ENCODE measurements around the gene EXOC3L4.

EXOC3L4 gene

GRCh38 chr14:103070971-103071542, 23.5 kb upstream of the EXOC3L4 start:
- DNase-seq (ENCODE audit: low spot score), result no peak

DNA sequence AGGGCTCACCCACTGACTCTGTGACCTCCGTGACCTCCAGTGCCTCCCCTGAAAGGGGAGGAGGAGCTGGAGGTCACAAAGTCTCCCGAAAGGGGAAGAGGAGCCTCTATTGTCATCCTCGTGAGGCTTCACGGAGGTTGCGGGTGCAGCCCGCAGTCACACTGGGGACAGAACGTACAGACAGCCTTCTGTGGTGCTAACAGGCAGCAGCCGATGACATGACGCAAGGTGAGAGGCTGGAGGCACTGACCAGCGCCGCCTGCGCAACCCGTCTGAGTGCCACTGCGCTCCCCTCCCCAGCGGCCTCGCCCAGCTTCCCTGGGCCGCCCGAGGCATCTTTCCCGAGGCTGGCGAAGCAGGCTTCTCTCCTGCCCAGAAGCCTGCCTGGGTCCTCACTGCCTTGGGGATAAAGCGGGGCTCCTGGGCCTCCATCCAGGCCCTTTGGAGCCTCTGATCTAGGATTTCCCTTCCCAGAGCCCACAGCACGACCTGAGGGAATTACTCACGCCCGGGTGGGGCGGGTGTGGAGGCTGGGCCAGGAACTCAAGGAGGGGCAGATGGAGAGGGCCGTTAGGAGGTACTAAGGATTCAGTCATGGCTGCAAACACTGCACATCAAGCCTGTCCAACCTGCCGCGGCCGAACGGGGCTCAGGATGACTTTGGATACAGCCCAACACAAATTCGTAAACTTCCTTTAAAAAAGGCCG, 22.8 kb upstream of the EXOC3L4 start:
- no peak for DNase-seq (ENCODE audit: low spot score)

- DNase-seq (ENCODE audit: low spot score), result no peak
Measured at GRCh38 chr14:103072595-103073366, 21.7 kb upstream of the EXOC3L4 start.

DNA sequence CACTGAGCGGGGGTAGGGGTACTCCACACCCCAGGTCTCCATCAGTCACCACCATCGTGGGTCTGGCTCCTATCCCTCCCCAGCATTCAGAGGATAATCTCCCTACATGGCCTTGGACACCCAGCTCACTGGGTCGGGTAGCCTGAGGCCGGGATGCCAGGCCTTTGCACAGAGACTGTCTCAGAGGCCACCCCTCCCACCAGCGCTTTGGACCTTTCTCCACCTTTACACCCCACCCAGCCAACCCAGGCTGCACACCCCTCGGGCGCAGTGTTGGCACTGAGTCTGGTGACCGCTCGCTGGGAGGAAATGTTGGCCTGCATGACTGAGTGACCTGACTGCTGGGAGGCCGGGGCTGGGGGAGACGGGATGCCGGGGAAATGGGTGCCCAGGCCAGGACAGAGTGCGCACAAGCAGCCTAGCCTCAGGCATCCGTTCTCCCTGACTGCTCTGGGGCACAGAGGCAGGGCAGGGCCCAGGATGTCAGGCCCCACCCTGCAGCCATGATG, 21.1 kb upstream of the EXOC3L4 start:
- DNase-seq (ENCODE audit: low spot score), result no peak

DNA sequence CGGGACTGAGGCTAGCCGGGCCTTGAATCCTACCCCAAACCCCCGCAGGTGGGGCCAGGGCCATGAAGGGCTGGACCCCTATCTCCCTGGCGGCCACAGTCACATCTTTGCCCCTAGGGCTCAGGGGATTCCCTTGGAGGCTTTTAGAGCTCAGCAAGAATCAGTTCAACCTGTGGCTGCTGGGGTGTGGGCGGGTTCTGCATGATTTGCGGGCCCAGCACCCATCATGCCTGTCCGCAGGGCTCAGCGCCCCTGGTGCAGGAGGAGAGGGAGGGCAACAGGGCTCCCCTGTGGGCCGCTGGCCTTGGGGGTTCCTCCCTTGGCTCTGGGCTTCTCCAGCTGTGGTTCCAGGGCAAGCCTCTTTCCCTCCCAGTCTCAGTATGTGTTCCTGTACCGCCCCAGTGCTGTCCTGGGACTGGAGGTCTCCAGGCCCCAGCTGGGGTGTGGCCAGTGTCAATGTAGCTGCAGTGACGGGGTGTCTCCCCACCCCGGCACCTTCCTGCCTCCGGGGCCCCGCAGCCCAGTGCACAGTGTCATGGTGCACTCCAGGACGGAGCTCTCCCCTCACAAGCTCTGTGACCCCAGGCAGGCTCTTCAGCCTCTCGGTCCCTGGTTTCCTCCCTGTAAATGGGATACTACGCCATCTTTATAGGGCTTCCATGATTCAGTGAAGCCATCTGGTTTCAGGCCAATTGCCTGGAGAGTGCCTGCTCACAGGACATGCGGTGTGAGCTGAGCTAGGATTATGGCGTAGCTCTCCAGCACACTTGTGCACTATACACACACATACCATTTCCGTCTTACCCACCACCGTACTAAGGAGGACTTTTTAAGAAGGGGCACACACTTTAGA, 20.4 kb upstream of the EXOC3L4 start:
- no peak for DNase-seq (ENCODE audit: low spot score)

- DNase-seq (ENCODE audit: low spot score), result no peak
Measured at GRCh38 chr14:103074729-103075367, 19.7 kb upstream of the EXOC3L4 start.

- DNase-seq (ENCODE audit: low spot score), result peak; percentile 69
Measured at GRCh38 chr14:103078420-103078749, 16.1 kb upstream of the EXOC3L4 start.

DNA sequence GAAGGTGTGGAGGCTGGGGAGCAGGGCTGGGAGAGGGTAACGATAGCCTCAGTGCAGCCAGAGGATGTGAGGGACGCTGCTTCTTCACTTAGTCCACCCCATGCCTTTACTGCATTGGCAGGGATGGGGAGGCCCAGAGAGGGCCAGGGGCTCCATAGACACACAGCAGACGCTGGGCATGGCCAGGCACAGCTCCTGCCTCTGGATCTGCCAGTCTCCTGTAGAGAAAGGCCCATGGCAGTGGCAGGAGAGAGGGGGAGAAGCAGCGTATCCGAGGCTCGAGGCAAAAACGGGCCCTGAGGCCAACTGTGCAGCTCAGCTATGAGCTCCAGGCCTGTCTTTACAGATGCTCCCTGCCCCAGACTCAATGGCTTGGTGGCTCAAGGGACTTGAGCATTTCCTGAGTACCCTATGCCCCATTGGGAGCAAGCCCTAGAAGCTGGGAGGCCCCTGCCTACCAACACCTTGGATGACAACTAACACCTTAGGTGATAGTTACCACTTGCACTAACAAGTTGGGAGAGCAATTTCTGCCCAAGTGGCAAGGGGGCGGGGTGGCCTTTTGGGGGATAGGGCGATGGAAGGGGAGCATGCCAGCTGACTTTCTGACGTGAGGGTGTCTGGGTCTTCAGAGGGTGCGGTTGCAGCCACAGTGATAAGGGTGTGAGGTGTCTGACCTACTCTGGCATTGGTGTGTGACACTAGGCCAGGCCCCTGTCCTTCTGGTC, 15.5 kb upstream of the EXOC3L4 start:
- DNase-seq (ENCODE audit: low spot score), result no peak

- DNase-seq (ENCODE audit: low spot score), result no peak
Measured at GRCh38 chr14:103081951-103082350, 12.6 kb upstream of the EXOC3L4 start.

DNA sequence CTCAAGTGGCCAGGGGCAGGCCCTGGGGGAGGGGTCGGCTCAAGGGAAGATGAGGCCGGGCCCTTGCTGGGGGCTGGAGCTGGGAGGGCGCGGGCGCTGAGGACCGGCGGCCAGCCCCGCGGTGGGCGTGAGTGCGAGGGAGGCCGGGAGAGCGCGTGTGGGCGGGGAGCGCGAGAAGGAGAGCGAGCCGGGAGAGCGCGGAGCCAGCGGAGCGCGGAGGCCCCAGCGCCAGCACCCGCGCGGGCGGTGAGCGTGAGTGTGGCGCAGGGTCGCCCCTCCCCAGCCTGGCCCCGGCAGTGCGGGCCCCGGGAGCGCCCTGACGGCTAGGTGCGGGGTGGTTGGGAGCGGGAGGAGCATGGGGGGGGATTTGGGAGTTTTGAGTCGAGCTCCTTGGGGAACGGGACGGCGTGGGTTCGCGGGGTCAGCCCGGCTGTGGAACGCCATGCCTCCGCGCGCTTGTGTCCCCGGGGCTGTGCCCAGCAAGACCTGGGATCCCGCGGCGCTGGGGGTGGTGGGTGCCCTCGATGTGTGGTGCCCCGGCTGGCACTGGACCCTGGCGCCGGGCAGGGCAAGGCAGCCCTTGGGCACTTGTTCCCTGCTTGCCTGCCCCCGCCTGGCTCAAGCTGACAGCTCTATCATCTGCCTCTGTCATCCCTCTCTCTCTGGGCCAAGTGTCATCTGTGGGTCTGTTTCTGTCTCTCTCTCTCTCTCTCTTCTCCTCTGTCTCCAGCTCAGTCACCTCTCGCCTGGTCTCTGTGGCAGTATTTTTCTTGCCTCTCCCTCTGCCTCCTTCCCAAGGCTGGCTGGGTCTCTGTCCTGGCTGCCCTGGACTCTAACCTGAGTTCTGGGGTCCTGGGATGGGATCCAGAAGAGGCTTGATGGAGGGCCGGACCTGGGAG, 10.3 kb upstream of the EXOC3L4 start, which contains the start of gene LBHD2:
TSS of gene LBHD2 (plus strand) at position 190 of the 899 bp plus-strand sequence. CDS start 1,803 bp downstream, outside the sequence.
- DNase-seq (ENCODE audit: low spot score), result no peak

GRCh38 chr14:103085106-103086091, 9.1 kb upstream of the EXOC3L4 start:
- no peak for DNase-seq (ENCODE audit: low spot score)

GRCh38 chr14:103086771-103087342, 7.7 kb upstream of the EXOC3L4 start:
- no peak for DNase-seq (ENCODE audit: low spot score)

DNA sequence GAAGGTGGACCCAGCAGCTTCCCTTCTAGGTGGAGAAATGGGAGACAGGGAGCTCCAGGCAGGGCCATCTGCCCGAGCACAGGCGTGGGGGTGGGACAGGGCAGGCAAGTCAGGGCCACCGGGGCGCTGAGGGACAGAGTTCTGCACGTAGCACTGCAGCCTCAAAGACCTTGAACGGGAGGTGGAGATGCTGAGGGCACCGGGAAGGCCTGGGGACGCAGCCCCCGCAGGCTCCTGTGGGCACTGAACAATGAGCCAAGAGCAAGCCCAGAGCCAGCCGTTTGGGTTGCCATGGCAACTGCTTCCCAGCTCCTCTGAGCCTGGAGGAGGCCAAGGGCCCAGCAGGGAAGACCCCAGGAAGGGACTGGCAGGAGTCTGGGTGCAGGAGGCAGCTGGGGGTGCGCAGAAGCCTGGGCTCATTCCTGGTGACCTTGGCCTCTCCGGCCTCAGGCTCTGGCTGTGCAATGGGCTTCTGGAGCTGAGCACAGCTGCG, 7.1 kb upstream of the EXOC3L4 start:
- no peak for DNase-seq (ENCODE audit: low spot score)

- no peak for DNase-seq (ENCODE audit: low spot score)
Measured at GRCh38 chr14:103088921-103089320, 5.6 kb upstream of the EXOC3L4 start.

DNA sequence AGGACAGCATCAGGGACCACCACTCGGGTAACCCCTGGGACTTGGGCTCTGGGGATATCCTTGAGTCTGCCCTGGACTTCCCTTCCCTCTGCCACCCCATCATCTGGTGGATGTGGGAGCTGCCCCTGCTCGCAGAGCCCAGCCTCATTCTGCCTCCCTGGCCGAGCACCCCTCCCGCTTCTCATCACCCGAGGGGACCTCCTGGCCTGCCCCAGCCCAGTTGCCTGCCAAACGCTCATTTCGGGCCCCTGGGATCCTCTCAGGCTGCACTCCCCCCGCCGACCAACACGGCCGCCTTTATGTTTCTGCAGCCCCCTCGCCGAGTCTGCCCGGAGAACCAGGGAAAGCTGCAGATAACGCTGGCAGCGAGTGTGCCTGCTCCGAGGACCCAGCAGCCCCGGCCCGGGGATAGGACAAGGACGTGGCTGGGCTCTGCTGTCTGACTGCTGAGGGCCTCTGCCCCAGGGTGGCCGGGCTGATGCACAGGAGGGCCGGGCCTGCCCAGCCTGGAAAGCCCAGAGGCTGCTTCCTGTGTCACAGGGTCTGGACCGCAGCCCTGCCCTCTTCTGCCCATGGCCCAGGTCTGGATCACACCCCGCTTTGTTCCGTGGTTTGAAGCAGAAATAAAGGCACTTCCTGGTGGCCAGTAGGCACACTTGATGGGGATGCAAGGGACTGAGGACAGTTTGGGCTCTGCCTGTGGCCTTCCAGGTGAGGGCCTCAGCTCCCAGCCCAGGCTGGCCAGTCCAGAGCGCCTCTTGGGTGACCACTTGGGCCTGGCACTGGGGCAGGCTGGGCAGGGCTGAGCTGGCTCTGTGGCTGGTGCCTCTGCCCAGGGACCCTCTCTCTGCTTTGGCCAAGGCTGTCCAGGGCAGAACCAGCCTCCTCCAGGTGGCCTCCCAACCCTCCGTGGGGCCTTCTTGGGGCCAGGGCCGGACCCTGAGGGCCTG, 4.9 kb upstream of the EXOC3L4 start:
- DNase-seq (ENCODE audit: low spot score), result no peak

- DNase-seq (ENCODE audit: low spot score), result no peak
Measured at GRCh38 chr14:103090481-103091020, 4.0 kb upstream of the EXOC3L4 start.
